ENCODE data around the gene TRPV6. TPM values are rescaled to one million over a fixed set of nuclear protein-coding genes. Genes with fewer than 3 reads are reported as not detected.
A peak's percentile ranks its signal among the peaks of the same experiment; 100 is the strongest.

The TRPV6 gene
- total RNA-seq, 1 experiment from 2014 or later, result not detected

GRCh38 chr7:142854372-142855113, 31.0 kb downstream of the TRPV6 start, which contains the start of gene EPHB6:
Gene EPHB6 (plus strand): TSS chr7:142855076. CDS start chr7:142863228, 8,152 bp downstream.
- Histone ChIP-seq H3K4me1 (ENCODE audit: low read length) (peaks cover 13% of the 10 kb centered on the region), H3K4me3 (ENCODE audit: low read length) (peak within 1 kb of the TSS; percentile 74), H3K9me3 (ENCODE audit: low read length) (no peaks in the 10 kb centered on the region), H3K36me3 (ENCODE audit: insufficient read depth, low read length) (no peaks in the 10 kb centered on the region), H3K27me3 (ENCODE audit: low read length) (no peaks in the 10 kb centered on the region), H4K20me1 (ENCODE audit: insufficient read depth, low read depth, low read length) (no peaks in the 10 kb centered on the region), H3K9ac (ENCODE audit: low read length) (peak within 1 kb of the TSS; percentile 67), H3K4me2 (ENCODE audit: low read depth, low read length, poor library complexity, severe bottlenecking) (peak within 1 kb of the TSS; percentile 96), H2AFZ (ENCODE audit: low read length) (peak within 1 kb of the TSS; percentile 97), H3K79me2 (ENCODE audit: low read length) (no peaks in the 10 kb centered on the region), H3K9me2 (replicated peaks; ENCODE audit: insufficient read depth, low read length) (no peaks in the 10 kb centered on the region), H3K27ac (ENCODE audit: low read length) (no peak within 1 kb of the TSS)
- peak; percentile 66 for DNase-seq

- H3K9ac ChIP-seq (ENCODE audit: low read length), result peak overlapping the region; percentile 67
- no peaks in the 10 kb centered on the region for H3K36me3 ChIP-seq (ENCODE audit: insufficient read depth, low read length)
- no peaks in the 10 kb centered on the region for H3K27me3 ChIP-seq (ENCODE audit: low read length)
- H4K20me1 ChIP-seq (ENCODE audit: insufficient read depth, low read depth, low read length), result no peaks in the 10 kb centered on the region
- peak overlapping the region; percentile 74 for H3K4me3 ChIP-seq (ENCODE audit: low read length)
- peaks cover 13% of the 10 kb centered on the region for H3K4me1 ChIP-seq (ENCODE audit: low read length)
- no peaks in the 10 kb centered on the region for H3K79me2 ChIP-seq (ENCODE audit: low read length)
- no peaks in the 10 kb centered on the region for H3K9me3 ChIP-seq (ENCODE audit: low read length)
- peak overlapping the region; percentile 97 for H2AFZ ChIP-seq (ENCODE audit: low read length)
- DNase-seq, result peak; percentile 88
- H3K27ac ChIP-seq (ENCODE audit: low read length), result no peak overlapping the region
- H3K4me2 ChIP-seq (ENCODE audit: low read depth, low read length, poor library complexity, severe bottlenecking), result peak overlapping the region; percentile 96
- no peaks in the 10 kb centered on the region for H3K9me2 ChIP-seq (replicated peaks; ENCODE audit: insufficient read depth, low read length)
Observed at GRCh38 chr7:142853739-142854371, 31.7 kb downstream of the TRPV6 start.

DNA sequence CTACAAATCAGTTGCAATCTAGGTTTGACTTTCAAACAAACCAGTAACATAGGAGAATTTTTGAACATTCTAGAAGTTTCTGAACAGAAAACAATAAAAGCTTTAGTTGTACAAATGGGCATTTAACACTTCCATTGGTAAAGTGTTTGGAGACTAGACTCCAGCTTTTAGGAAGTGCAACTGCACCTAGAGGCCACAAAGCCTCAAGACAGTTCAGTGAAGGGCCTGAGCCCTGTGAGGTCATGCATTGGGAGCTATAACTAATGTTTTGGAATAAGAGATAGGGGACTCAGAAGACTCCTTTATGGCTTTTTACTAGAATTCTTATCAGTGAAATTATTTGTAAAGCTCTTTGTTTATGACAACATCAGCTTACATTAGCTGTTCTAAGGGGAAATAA, 33.6 kb downstream of the TRPV6 start:
- no peak for DNase-seq
- H3K79me2 ChIP-seq (ENCODE audit: low read length), result no peaks in the 10 kb centered on the region
- H3K27me3 ChIP-seq (ENCODE audit: low read length), result no peaks in the 10 kb centered on the region
- no peaks in the 10 kb centered on the region for H3K9me2 ChIP-seq (replicated peaks; ENCODE audit: insufficient read depth, low read length)
- H3K9ac ChIP-seq (ENCODE audit: low read length), result no peak overlapping the region
- no peak overlapping the region for H3K27ac ChIP-seq (ENCODE audit: low read length)
- peaks cover 13% of the 10 kb centered on the region for H3K4me1 ChIP-seq (ENCODE audit: low read length)
- H2AFZ ChIP-seq (ENCODE audit: low read length), result no peak overlapping the region
- H3K9me3 ChIP-seq (ENCODE audit: low read length), result no peaks in the 10 kb centered on the region
- H3K4me3 ChIP-seq (ENCODE audit: low read length), result no peak overlapping the region
- H3K36me3 ChIP-seq (ENCODE audit: insufficient read depth, low read length), result no peaks in the 10 kb centered on the region
- no peaks in the 10 kb centered on the region for H4K20me1 ChIP-seq (ENCODE audit: insufficient read depth, low read depth, low read length)
- no peak overlapping the region for H3K4me2 ChIP-seq (ENCODE audit: low read depth, low read length, poor library complexity, severe bottlenecking)

DNA sequence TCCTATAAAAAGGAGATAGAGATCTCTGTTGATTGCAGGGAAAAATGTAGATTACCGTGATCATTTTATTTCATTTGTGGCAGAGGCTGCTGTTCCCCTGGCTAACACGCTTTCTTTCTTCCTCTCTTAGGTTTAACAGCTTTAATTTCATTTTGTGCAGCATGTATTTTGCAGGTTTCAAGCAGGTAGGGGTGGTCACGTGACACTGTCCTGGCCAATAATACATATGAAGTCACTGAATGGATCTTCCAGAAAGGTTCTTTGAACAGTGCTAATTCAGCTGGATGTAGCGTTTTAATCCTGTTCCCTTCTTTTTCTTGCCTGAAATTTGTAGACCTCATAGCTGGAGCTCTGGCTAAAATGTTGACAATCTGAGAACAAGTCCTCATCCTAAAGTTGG, 34.3 kb downstream of the TRPV6 start:
- Histone ChIP-seq H3K36me3 (ENCODE audit: insufficient read depth, low read length) (no peaks in the 10 kb centered on the region), H3K27ac (ENCODE audit: low read length) (no peak overlapping the region), H3K9ac (ENCODE audit: low read length) (no peak overlapping the region), H3K4me2 (ENCODE audit: low read depth, low read length, poor library complexity, severe bottlenecking) (no peak overlapping the region), H3K9me3 (ENCODE audit: low read length) (no peaks in the 10 kb centered on the region), H2AFZ (ENCODE audit: low read length) (no peak overlapping the region), H3K9me2 (replicated peaks; ENCODE audit: insufficient read depth, low read length) (no peaks in the 10 kb centered on the region), H4K20me1 (ENCODE audit: insufficient read depth, low read depth, low read length) (no peaks in the 10 kb centered on the region), H3K4me3 (ENCODE audit: low read length) (no peak overlapping the region), H3K27me3 (ENCODE audit: low read length) (no peaks in the 10 kb centered on the region), H3K79me2 (ENCODE audit: low read length) (no peaks in the 10 kb centered on the region), H3K4me1 (ENCODE audit: low read length) (peaks cover 13% of the 10 kb centered on the region)
- DNase-seq, result no peak

DNA sequence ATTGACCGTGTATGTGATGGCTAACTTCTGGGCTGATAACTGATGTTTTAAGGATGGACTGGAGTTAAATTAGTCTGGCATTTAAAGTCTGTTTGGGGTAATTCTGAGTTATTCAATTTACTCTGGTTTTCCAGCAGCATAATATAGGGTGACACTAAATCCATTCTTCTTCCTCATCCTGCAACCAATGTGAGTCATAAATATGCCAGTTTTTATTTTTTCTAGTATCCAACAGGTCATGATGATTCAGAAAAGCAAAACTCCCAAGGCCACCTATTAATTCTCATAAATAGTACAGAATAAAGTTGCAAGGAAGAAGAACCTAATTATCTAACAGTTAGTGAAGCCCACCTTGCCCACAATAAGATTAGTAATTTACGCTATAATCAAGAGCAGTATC, 38.2 kb downstream of the TRPV6 start:
- DNase-seq, result no peak
- Histone ChIP-seq H3K9me2 (replicated peaks; ENCODE audit: insufficient read depth, low read length) (no peaks in the 10 kb centered on the region), H3K9me3 (ENCODE audit: low read length) (no peaks in the 10 kb centered on the region), H3K36me3 (ENCODE audit: insufficient read depth, low read length) (no peaks in the 10 kb centered on the region), H3K4me3 (ENCODE audit: low read length) (no peak overlapping the region), H3K4me2 (ENCODE audit: low read depth, low read length, poor library complexity, severe bottlenecking) (no peak overlapping the region), H2AFZ (ENCODE audit: low read length) (no peak overlapping the region), H4K20me1 (ENCODE audit: insufficient read depth, low read depth, low read length) (no peaks in the 10 kb centered on the region), H3K9ac (ENCODE audit: low read length) (no peak overlapping the region), H3K27me3 (ENCODE audit: low read length) (no peaks in the 10 kb centered on the region), H3K79me2 (ENCODE audit: low read length) (no peaks in the 10 kb centered on the region), H3K4me1 (ENCODE audit: low read length) (no peaks in the 10 kb centered on the region), H3K27ac (ENCODE audit: low read length) (no peak overlapping the region)

DNA sequence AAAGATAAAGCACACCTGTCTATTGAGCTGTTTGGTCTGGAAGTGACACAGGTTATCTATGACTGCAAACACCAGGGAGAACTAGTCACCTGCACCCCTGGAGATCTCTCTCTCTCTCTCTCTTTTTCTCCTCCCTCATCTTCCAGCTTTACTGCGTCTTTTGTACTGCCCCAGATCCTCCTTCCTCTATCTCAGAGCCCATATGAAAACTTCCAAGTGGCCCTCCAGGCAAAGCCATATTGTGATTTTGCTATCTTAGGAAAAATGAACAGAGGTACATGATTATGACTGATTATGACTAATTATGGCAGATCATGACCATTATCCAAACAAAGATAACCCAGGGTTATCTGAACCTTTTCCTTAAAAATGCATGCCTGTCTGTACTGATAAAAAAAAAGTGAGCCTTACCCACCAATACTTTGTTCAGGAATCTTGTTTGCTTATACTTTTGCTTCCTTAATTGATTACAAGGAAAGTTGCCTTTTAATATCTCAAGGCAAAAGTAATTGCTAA, 43.2 kb downstream of the TRPV6 start:
- no peaks in the 10 kb centered on the region for H3K36me3 ChIP-seq (ENCODE audit: insufficient read depth, low read length)
- H3K27ac ChIP-seq (ENCODE audit: low read length), result no peak overlapping the region

GRCh38 chr7:142838461-142839213, 46.9 kb downstream of the TRPV6 start:
- no peaks in the 10 kb centered on the region for H3K27me3 ChIP-seq (ENCODE audit: low read length)
- no peaks in the 10 kb centered on the region for H3K36me3 ChIP-seq (ENCODE audit: insufficient read depth, low read length)
- H3K4me1 ChIP-seq (ENCODE audit: low read length), result no peaks in the 10 kb centered on the region
- no peak for DNase-seq
- no peak overlapping the region for H3K27ac ChIP-seq (ENCODE audit: low read length)
- H3K4me2 ChIP-seq (ENCODE audit: low read depth, low read length, poor library complexity, severe bottlenecking), result no peak overlapping the region
- no peak overlapping the region for H2AFZ ChIP-seq (ENCODE audit: low read length)
- H3K79me2 ChIP-seq (ENCODE audit: low read length), result no peaks in the 10 kb centered on the region
- H3K9ac ChIP-seq (ENCODE audit: low read length), result no peak overlapping the region
- no peaks in the 10 kb centered on the region for H4K20me1 ChIP-seq (ENCODE audit: insufficient read depth, low read depth, low read length)
- no peaks in the 10 kb centered on the region for H3K9me3 ChIP-seq (ENCODE audit: low read length)
- no peaks in the 10 kb centered on the region for H3K9me2 ChIP-seq (replicated peaks; ENCODE audit: insufficient read depth, low read length)
- no peak overlapping the region for H3K4me3 ChIP-seq (ENCODE audit: low read length)

More for the DNA sequence above, 43.2 kb downstream of the TRPV6 start:
- H4K20me1 ChIP-seq (ENCODE audit: insufficient read depth, low read depth, low read length), result no peaks in the 10 kb centered on the region
- H3K4me3 ChIP-seq (ENCODE audit: low read length), result no peak overlapping the region
- no peak overlapping the region for H2AFZ ChIP-seq (ENCODE audit: low read length)
- no peaks in the 10 kb centered on the region for H3K27me3 ChIP-seq (ENCODE audit: low read length)
- H3K4me1 ChIP-seq (ENCODE audit: low read length), result no peaks in the 10 kb centered on the region
- H3K9me3 ChIP-seq (ENCODE audit: low read length), result no peaks in the 10 kb centered on the region
- no peak overlapping the region for H3K9ac ChIP-seq (ENCODE audit: low read length)
- no peak overlapping the region for H3K4me2 ChIP-seq (ENCODE audit: low read depth, low read length, poor library complexity, severe bottlenecking)
- no peak for DNase-seq
- no peaks in the 10 kb centered on the region for H3K9me2 ChIP-seq (replicated peaks; ENCODE audit: insufficient read depth, low read length)
- no peaks in the 10 kb centered on the region for H3K79me2 ChIP-seq (ENCODE audit: low read length)

DNA sequence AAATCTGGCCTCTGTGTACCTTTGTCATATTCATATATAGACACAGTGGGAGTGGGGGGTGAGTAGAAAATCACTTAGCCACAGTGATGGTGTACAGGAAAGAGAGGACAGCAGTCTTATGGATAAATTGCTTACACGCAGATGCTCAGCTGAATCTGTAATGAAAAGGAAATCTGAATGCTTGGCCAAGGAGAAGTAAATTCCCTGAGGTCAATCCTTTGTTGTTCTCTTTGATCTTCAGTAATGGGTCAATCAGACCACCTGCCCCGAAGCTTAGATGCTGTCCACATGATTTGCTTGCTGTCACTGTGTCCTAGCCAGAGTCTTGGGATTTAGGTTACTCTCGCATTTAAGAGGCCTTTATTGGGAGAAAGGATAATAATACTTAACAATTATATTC, 49.1 kb downstream of the TRPV6 start:
- no peak for DNase-seq
- Histone ChIP-seq H3K4me3 (ENCODE audit: low read length) (no peak overlapping the region), H4K20me1 (ENCODE audit: insufficient read depth, low read depth, low read length) (no peaks in the 10 kb centered on the region), H3K9me2 (replicated peaks; ENCODE audit: insufficient read depth, low read length) (no peaks in the 10 kb centered on the region), H3K36me3 (ENCODE audit: insufficient read depth, low read length) (no peaks in the 10 kb centered on the region), H3K4me2 (ENCODE audit: low read depth, low read length, poor library complexity, severe bottlenecking) (no peak overlapping the region), H3K79me2 (ENCODE audit: low read length) (no peaks in the 10 kb centered on the region), H3K9me3 (ENCODE audit: low read length) (no peaks in the 10 kb centered on the region), H3K4me1 (ENCODE audit: low read length) (no peaks in the 10 kb centered on the region), H3K27me3 (ENCODE audit: low read length) (no peaks in the 10 kb centered on the region), H2AFZ (ENCODE audit: low read length) (no peak overlapping the region), H3K9ac (ENCODE audit: low read length) (no peak overlapping the region), H3K27ac (ENCODE audit: low read length) (no peak overlapping the region)
